ENCODE data around the gene CRYAA.

GRCh38 chr21:43193651-43194302, 25.0 kb downstream of the CRYAA start:
- TF ChIP-seq CTCF (IDR thresholded peaks at IDR 0.05): no peak
- TF ChIP-seq POLR2A (IDR thresholded peaks at IDR 0.05; ENCODE audit: low read length): no peak
- no peak for TF ChIP-seq MAFK (IDR thresholded peaks at IDR 0.05; ENCODE audit: partially characterized antibody)
- no peak for TF ChIP-seq POLR2AphosphoS2 (conservative IDR thresholded peaks at IDR 0.05; ENCODE audit: low read length)
- no peak for TF ChIP-seq GATA3 (IDR thresholded peaks at IDR 0.05; ENCODE audit: borderline replicate concordance)
- no peak for TF ChIP-seq KDM1A (IDR thresholded peaks at IDR 0.05; ENCODE audit: low read depth)
- no peak for TF ChIP-seq ELK1 (IDR thresholded peaks at IDR 0.05; ENCODE audit: low read depth, low read length)
- no peak for TF ChIP-seq SMC3 (IDR thresholded peaks at IDR 0.05)
- no peak for TF ChIP-seq CEBPB (IDR thresholded peaks at IDR 0.05)

Data from A549 (cell line).